CD4-positive, CD25-positive, alpha-beta regulatory T cell (primary cell): ENCODE measurements around the gene CCDC88C. TPM values are rescaled to one million over a fixed set of nuclear protein-coding genes. Genes with fewer than 3 reads are reported as not detected.
A peak's percentile ranks its signal among the peaks of the same experiment; 100 is the strongest.

ENCODE experiments used
- ATAC-seq, 2 donors: fragments of 150-1000 bp; cut with Tn5 transposase; one replicate each; pipeline ENCODE4 v1.10.0; 2021; ENCODE audit warnings: low read depth in 2 of 2, moderate number of reproducible peaks in 2 of 2, moderate library complexity in 1 of 2
- DNase-seq, 3 donors: peaks; one replicate each; pipeline versions ENCODE4 v3.0.0 to v3.0.0-alpha.2; 2012 to 2022; ENCODE audit warnings: mixed read lengths in 1 of 3
- H3K27ac ChIP-seq: one replicate; pipeline ENCODE4 v1.7.0; 2013; ENCODE audit warnings: mild to moderate bottlenecking, low read length; ENCODE audit not compliant: insufficient read depth, poor library complexity, severe bottlenecking
- H3K27me3 ChIP-seq: one replicate; pipeline ENCODE4 v1.7.0; 2013; ENCODE audit warnings: low read length; ENCODE audit not compliant: control insufficient read depth, insufficient read depth
- H3K36me3 ChIP-seq: one replicate; pipeline ENCODE4 v1.7.0; 2013; ENCODE audit warnings: mild to moderate bottlenecking, low read length, moderate library complexity; ENCODE audit not compliant: control insufficient read depth, insufficient read depth
- H3K4me1 ChIP-seq: 2 replicates; pipeline ENCODE4 v1.7.0; 2013; ENCODE audit warnings: mild to moderate bottlenecking, low read length; ENCODE audit not compliant: insufficient read depth, control insufficient read depth, poor library complexity, severe bottlenecking
- H3K4me3 ChIP-seq: one replicate; pipeline ENCODE4 v1.7.0; 2013; ENCODE audit warnings: low read depth, mild to moderate bottlenecking, low read length, moderate library complexity
- H3K9me3 ChIP-seq, 2 experiments: 1 replicate in 1 of 2; 2 replicates in 1 of 2; pipeline ENCODE4 v1.7.0; 2013; ENCODE audit warnings: low read length in 2 of 2, mild to moderate bottlenecking in 1 of 2, moderate library complexity in 1 of 2; ENCODE audit not compliant: control insufficient read depth in 2 of 2
- H3K27ac Mint-ChIP-seq, 3 donors: one replicate each; pipeline ENCODE4 v1.8.0; 2020 to 2022; ENCODE audit warnings: mild to moderate bottlenecking in 3 of 3, mixed read lengths in 3 of 3, moderate library complexity in 2 of 3
- H3K27me3 Mint-ChIP-seq: one replicate; pipeline ENCODE4 v1.8.0; 2022; ENCODE audit warnings: mild to moderate bottlenecking, mixed read lengths
- H3K36me3 Mint-ChIP-seq: one replicate; pipeline ENCODE4 v1.8.0; 2020; ENCODE audit warnings: mixed read lengths
- H3K4me1 Mint-ChIP-seq, 4 donors: one replicate each; pipeline ENCODE4 v1.8.0; 2020 to 2022; ENCODE audit warnings: mixed read lengths in 4 of 4, mild to moderate bottlenecking in 1 of 4
- H3K4me3 Mint-ChIP-seq, 4 donors: one replicate each; pipeline ENCODE4 v1.8.0; 2020 to 2022; ENCODE audit warnings: mild to moderate bottlenecking in 4 of 4, mixed read lengths in 4 of 4, moderate library complexity in 3 of 4
- H3K9me3 Mint-ChIP-seq, 7 donors: one replicate each; pipeline ENCODE4 v1.8.0; 2020 to 2022; ENCODE audit warnings: mixed read lengths in 7 of 7, mild to moderate bottlenecking in 3 of 7, moderate library complexity in 2 of 7
- polyA plus RNA-seq, 4 donors: library from polyadenylated mRNA; unstranded; fragments of 300-500 nt; fragmentation: Illumina TruSeq; gene quantifications; one replicate each; pipeline ENCODE4 v1.2.3, GENCODE V29; 2021
- total RNA-seq: library from RNA; stranded (reverse); gene quantifications from one replicate; pipeline ENCODE4 v1.2.3, GENCODE V29; 2022

Gene CCDC88C
- total and polyA plus RNA-seq, 5 donors from 2014 or later: 25.9 to 466 (median 31.8) TPM

DNA sequence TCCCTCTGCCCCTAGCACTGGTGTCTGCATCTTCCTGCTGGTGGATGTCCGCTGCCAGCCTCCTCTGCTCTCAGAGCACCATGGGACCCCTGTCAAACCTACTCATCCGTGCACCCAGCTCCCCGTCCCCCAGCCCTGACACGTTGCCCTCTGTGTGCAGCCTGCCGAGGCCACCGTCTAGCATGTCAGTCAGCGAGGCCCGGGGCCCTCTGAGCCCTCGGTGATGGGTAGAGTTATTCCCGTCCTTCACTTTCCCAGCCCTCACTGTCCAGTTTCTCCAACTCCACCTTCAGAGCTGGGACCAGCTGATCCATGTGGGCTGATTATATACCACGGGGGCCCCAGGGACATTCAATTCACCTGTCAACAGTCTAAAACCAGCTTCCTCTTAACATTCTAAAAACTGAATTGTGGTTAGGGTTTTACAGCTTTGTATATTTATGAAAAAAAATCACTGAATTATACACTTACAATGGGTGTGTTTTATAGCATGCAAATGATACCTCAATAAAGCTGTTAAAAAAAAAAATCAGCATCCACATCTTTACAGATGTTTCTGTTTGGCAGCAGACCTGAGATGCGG, 61.3 kb downstream of the CCDC88C start:
- H3K9me3 Mint-ChIP-seq: no peaks in the 10 kb centered on the region
- H3K4me3 ChIP-seq: peak overlapping the region; percentile 55
- H3K36me3 Mint-ChIP-seq: peaks cover 43% of the 10 kb centered on the region
- peak overlapping the region; percentile 94 for H3K27ac ChIP-seq
- ATAC-seq: peak; percentile 29 to 31
- H3K4me3 Mint-ChIP-seq: peak overlapping the region; percentile 77 to 91 (median 82)
- H3K27me3 Mint-ChIP-seq: no peaks in the 10 kb centered on the region
- H3K9me3 ChIP-seq: no peaks in the 10 kb centered on the region
- no peaks in the 10 kb centered on the region for H3K27me3 ChIP-seq
- peaks cover 6 to 92% (median 66%) of the 10 kb centered on the region in 4 donors for H3K4me1 Mint-ChIP-seq
- DNase-seq: peak in 1 of 3 donors; percentile 41
- H3K36me3 ChIP-seq: peaks cover 46% of the 10 kb centered on the region
- H3K27ac Mint-ChIP-seq: peak overlapping the region; percentile 89 to 94 (median 91)
- peaks cover 86% of the 10 kb centered on the region for H3K4me1 ChIP-seq

DNA sequence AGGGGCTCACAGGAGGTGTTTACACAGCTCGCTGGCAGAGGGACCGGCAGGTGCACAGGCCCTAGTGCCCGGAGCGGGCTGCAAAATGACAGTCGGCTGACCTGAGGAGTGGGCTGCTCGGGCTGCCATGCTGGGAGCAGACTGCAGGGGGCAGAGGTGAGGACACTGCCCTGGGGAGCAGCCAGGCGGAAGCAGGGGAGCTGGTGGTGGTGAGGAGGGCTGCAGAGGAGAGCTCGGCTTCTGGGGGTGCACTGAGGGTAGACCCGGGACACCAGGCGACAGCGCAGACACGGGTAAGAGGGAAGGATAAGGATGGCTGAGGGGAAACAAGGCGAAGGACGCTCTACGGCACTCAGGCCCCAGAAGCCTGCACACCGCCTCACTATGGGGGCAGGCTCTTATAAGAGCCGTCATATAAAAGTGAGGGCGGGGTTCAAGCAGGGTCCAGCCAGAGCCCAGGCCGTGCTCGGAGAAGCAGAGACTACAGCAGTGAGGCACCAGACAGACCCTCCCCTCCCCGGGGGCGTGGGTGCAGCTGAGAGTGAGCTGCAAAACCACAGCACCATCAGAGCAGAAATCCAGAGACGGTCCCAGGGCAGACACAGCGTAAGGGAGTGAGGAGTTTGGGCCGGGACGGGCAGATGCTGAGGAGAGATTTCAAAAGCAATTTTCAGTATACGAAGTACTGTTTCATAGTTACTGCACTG, 62.5 kb downstream of the CCDC88C start:
- Histone ChIP-seq H3K4me3 (peak overlapping the region; percentile 55), H3K27ac (peak overlapping the region; percentile 94), H3K4me1 (peaks cover 83% of the 10 kb centered on the region), H3K9me3 (no peaks in the 10 kb centered on the region), H3K36me3 (peaks cover 46% of the 10 kb centered on the region), H3K27me3 (no peaks in the 10 kb centered on the region)
- ATAC-seq (no peak), DNase-seq (no peak)
- Mint-ChIP-seq H3K9me3 (no peaks in the 10 kb centered on the region), H3K4me3 (peak overlapping the region; percentile 77 to 91 (median 82)), H3K27ac (peak overlapping the region; percentile 89 to 94 (median 91)), H3K4me1 (peaks cover 12 to 92% (median 66%) of the 10 kb centered on the region in 4 donors), H3K27me3 (no peaks in the 10 kb centered on the region), H3K36me3 (peaks cover 43% of the 10 kb centered on the region)

DNA sequence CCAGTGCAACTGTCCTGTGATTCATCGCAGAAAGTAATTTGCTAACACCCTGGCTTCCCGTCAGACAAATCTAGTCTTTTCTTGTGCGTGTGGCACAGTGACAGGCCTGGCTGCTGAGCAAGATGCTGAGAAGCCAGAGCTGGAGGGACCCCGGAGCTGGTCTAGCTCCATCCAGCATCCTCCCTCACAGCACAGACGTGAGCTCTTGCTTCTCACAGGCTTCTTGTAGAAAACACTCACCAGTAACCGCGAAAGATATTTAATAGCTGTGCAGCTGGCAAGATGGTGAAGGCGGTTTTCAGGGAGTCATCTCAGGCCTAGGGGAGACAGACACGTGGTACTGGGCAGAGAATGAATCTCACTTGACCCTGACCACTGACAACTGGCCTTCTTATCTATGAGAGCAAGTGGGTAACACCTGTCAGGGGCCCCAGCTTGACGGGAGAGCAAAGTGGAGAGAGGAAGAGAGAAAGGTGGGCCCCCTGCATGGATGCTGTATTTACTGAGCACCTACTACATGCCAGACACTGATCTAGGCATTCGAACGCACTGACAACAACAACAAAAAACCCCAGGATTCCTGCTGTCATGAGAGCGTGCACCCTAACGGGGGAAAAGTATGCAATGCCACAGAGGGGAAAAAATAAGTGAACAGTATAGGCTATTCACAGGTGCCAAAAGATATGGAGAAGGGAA, 63.3 kb downstream of the CCDC88C start:
- no peaks in the 10 kb centered on the region for H3K27me3 Mint-ChIP-seq
- no peaks in the 10 kb centered on the region for H3K27me3 ChIP-seq
- no peak for DNase-seq
- peaks cover 42% of the 10 kb centered on the region for H3K36me3 ChIP-seq
- H3K4me3 Mint-ChIP-seq: peak overlapping the region; percentile 76 to 91 (median 82)
- peak overlapping the region; percentile 94 for H3K27ac ChIP-seq
- H3K9me3 Mint-ChIP-seq: no peaks in the 10 kb centered on the region
- no peak for ATAC-seq
- H3K36me3 Mint-ChIP-seq: peaks cover 41% of the 10 kb centered on the region
- no peaks in the 10 kb centered on the region for H3K9me3 ChIP-seq
- peak overlapping the region; percentile 91 to 99 (median 94) for H3K27ac Mint-ChIP-seq
- peaks cover 16 to 92% (median 67%) of the 10 kb centered on the region in 4 donors for H3K4me1 Mint-ChIP-seq
- no peak overlapping the region for H3K4me3 ChIP-seq
- H3K4me1 ChIP-seq: peaks cover 89% of the 10 kb centered on the region

DNA sequence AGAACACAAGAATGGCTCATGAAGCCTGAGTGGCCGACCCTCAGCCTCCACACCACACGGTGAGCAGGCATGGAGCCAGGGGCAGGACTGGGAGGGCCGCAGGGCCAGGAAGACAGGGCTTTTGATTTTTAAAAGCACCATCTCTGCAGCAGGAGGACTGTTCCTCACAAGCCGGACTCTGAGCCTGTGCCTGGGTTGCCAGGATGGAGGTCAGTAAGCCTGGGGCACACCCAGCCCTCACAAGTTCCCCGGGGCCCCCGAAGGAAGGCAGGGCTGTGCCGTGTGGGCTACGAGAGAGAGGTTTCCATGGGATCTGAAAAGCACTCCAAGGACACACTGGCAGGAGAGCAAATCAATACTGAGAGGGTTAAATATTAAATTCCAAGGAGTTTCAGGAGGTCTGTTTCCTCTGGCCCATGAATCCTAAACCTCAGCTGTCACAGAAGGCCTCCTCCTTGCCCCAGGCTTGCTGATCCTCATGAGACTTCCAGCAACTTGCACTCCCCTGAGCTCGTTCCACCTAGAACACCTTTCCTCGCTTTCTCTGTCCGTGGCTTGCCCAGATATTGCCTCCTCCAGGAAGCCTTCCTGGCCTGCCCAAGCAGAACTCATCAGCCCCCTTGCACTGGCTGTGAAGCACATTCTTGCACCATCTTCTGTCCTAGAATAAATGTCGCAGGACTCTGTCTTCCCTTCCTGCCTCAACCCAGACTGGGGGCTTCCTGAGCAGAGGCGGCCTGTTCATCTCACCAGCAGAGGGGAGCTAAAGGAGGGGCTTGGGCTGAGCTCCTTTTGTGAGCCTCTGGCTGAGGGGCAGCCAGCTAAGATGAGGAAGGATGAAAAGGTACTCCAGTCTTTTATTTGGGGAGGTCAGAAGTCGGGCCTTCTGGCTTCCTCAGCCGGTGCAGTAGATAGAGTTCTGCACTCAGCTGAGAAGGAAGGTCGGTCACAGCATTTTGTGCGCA, 64.6 kb downstream of the CCDC88C start:
- Mint-ChIP-seq H3K27me3 (no peaks in the 10 kb centered on the region), H3K9me3 (no peaks in the 10 kb centered on the region), H3K4me3 (peak overlapping the region; percentile 53 to 77 (median 62)), H3K36me3 (peaks cover 34% of the 10 kb centered on the region), H3K4me1 (peaks cover 24 to 97% (median 78%) of the 10 kb centered on the region in 4 donors), H3K27ac (peak overlapping the region; percentile 91 to 99 (median 94))
- H3K27ac ChIP-seq: peak overlapping the region; percentile 94
- ATAC-seq (no peak), DNase-seq (no peak)
- peaks cover 28% of the 10 kb centered on the region for H3K36me3 ChIP-seq
- H3K4me3 ChIP-seq: no peak overlapping the region
- H3K27me3 ChIP-seq: no peaks in the 10 kb centered on the region
- peaks cover 97% of the 10 kb centered on the region for H3K4me1 ChIP-seq
- no peaks in the 10 kb centered on the region for H3K9me3 ChIP-seq

DNA sequence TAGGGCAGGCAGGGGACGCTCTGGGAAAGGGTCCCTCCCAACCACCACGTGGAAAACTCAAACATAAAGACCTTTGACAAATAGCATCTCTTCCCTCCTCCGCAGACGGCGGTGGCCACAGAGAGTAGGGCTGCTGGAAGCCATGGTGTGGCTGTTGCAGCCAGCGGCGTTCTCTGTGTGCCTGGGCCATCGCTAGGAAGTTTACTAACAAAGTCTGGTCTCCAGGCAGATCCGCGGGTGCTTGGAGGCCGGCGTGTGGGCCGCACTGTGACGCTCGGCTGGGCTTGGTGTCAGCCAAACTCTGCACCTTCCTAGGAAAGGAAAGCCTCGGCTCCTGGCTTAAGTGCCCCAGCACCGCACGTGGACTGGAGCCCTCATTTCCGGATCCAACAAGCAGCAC, 65.6 kb downstream of the CCDC88C start:
- Mint-ChIP-seq H3K27ac (peak overlapping the region; percentile 90 to 99 (median 97)), H3K4me3 (peak overlapping the region; percentile 53 to 95 (median 88)), H3K27me3 (peaks cover 2% of the 10 kb centered on the region), H3K9me3 (no peaks in the 10 kb centered on the region), H3K36me3 (peaks cover 34% of the 10 kb centered on the region), H3K4me1 (peaks cover 26 to 100% (median 79%) of the 10 kb centered on the region in 4 donors)
- DNase-seq: no peak
- Histone ChIP-seq H3K36me3 (peaks cover 22% of the 10 kb centered on the region), H3K9me3 (no peaks in the 10 kb centered on the region), H3K27me3 (no peaks in the 10 kb centered on the region), H3K27ac (peak overlapping the region; percentile 94), H3K4me3 (peak overlapping the region; percentile 79), H3K4me1 (peaks cover 89% of the 10 kb centered on the region)
- no peak for ATAC-seq

DNA sequence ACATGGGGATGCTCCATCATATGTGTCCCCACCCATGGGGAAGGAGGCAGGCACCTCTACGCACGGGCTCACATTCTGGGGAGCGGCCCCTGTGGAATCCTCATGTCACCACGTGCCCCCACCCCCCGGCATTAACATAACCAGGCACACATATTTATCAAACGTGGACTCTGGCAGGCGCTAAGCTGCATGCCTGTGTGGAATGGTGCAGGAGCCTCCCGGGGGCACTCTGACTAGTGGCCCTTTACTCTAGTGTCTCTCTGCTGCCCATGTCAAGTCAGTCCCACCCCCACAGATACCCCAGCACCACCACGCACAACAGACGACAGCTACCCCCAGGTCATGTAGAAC, 66.1 kb downstream of the CCDC88C start:
- Histone ChIP-seq H3K4me3 (peak overlapping the region; percentile 79), H3K36me3 (peaks cover 22% of the 10 kb centered on the region), H3K9me3 (no peaks in the 10 kb centered on the region), H3K27me3 (no peaks in the 10 kb centered on the region), H3K27ac (peak overlapping the region; percentile 94), H3K4me1 (peaks cover 88% of the 10 kb centered on the region)
- ATAC-seq (no peak), DNase-seq (no peak)
- Mint-ChIP-seq H3K4me3 (peak overlapping the region; percentile 78 to 95 (median 88)), H3K27me3 (peaks cover 5% of the 10 kb centered on the region), H3K9me3 (no peaks in the 10 kb centered on the region), H3K36me3 (peaks cover 34% of the 10 kb centered on the region), H3K27ac (peak overlapping the region; percentile 90 to 99 (median 97)), H3K4me1 (peaks cover 26 to 100% (median 78%) of the 10 kb centered on the region in 4 donors)
